ENCODE data around the gene CCNY. TPM values are rescaled to one million over a fixed set of nuclear protein-coding genes. Genes with fewer than 3 reads are reported as not detected.

Gene CCNY
- polyA plus RNA-seq, 1 experiment = 39.0 TPM

DNA sequence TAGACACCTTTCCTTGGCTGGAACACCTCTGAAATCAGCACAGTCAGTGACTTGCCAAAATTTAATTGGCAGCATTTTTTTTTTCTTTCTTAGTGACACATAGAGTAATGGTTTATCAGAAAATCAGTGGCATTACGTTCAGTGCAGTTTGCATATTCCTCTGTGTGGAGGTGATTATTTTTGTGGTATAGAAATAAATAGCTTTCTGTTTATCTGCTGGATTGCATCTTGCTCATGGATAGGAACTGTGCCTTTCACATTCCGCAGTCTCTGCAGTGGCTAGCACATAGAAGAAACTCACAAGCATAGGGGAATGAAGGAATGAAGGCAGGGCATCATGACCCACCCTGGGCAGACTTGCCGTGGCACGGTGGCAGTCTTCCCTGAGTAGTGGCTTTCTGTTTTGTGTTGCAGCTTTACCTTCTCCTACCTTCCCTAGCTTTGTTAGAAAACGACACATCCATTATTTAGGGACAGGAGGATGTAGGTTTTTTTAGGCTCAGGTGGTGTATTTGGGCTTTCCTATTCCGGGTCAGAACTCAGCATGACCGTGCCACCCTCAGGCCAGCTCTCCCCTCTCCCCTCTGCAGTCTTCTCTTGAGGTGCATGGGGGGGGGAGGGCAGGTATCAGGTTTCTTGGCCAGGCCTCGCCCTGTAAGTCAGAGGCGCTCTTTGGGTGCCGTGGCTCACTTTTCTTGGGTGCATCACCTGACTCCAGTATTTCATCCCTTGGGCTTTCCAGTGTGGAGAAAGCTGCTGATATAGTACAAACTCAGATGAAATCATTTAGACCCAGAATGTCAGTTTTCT is 156.3 kb downstream of the CCNY start:
- CTCF ChIA-PET = no interaction called here
- no peaks in the 10 kb centered on the region for H3K27me3 ChIP-seq (ENCODE audit: control insufficient read depth, insufficient read depth, low read length)
- TF ChIP-seq, protein P1, sequence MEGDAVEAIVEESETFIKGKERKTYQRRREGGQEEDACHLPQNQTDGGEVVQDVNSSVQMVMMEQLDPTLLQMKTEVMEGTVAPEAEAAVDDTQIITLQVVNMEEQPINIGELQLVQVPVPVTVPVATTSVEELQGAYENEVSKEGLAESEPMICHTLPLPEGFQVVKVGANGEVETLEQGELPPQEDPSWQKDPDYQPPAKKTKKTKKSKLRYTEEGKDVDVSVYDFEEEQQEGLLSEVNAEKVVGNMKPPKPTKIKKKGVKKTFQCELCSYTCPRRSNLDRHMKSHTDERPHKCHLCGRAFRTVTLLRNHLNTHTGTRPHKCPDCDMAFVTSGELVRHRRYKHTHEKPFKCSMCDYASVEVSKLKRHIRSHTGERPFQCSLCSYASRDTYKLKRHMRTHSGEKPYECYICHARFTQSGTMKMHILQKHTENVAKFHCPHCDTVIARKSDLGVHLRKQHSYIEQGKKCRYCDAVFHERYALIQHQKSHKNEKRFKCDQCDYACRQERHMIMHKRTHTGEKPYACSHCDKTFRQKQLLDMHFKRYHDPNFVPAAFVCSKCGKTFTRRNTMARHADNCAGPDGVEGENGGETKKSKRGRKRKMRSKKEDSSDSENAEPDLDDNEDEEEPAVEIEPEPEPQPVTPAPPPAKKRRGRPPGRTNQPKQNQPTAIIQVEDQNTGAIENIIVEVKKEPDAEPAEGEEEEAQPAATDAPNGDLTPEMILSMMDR (IDR thresholded peaks at IDR 0.05; ENCODE audit: insufficient read depth, low read depth, low read length) = no peak
- POLR2A ChIA-PET = no interaction called here
- no peaks in the 10 kb centered on the region for H3K36me3 ChIP-seq (ENCODE audit: control insufficient read depth, insufficient read depth, low read length)
- no peak overlapping the region for H3K4me3 ChIP-seq (ENCODE audit: low read depth, low read length)
- no peak for DNase-seq (ENCODE audit: low read depth)

DNA sequence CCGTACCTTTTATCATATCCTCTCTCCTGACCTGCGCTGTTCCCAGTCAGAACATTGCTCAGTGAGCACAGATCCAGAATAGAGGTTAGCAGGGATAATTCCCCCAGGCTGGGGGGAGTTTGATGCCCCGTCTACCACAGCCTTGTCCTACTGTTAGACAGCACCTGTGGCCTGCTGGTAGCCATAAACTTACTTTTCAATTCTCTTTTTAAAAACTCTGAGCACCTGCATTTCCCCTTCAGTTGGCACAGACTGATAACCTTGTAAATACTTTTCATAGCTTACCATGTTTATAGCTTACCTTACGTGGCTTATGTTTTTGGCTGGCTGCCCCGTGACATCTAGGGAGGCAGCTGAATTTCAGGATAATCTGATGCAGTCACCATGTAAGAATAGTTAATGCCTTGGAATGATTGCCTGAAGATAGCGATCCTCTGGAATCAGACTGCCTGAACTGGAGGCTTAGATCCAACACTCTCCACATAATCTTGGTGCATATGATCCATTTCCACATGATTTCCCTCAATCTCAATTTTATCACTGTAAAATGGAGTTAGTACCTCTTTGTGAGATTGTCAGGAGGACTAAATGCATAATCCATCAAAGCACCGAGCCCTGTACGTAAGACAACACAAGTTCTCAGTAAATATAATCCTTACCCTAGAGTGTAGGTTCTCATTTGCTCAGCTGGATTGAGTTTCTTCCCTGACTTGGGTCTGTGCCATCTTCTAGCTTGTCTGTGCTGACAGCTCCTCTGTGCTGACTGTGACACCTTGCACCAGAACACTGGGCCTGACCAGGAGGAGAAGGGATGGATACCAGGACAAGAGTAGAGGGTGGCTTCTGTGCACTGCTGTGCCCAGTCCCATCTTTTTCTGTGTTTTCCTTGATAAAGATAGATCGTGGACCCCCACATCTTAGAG is 157.1 kb downstream of the CCNY start:
- ChIA-PET POLR2A (no interaction called here), CTCF (interaction anchor here (0.7 kb wide), 1 partner anchor 17 kb away, joined by 3 read pairs; no protein-coding TSS in a partner anchor)
- Histone ChIP-seq H3K36me3 (ENCODE audit: control insufficient read depth, insufficient read depth, low read length) (no peaks in the 10 kb centered on the region), H3K4me3 (ENCODE audit: low read depth, low read length) (no peak overlapping the region), H3K27me3 (ENCODE audit: control insufficient read depth, insufficient read depth, low read length) (no peaks in the 10 kb centered on the region)
- DNase-seq (ENCODE audit: low read depth) = no peak
- TF ChIP-seq, protein P1 (IDR thresholded peaks at IDR 0.05; ENCODE audit: insufficient read depth, low read depth, low read length) = no peak

DNA sequence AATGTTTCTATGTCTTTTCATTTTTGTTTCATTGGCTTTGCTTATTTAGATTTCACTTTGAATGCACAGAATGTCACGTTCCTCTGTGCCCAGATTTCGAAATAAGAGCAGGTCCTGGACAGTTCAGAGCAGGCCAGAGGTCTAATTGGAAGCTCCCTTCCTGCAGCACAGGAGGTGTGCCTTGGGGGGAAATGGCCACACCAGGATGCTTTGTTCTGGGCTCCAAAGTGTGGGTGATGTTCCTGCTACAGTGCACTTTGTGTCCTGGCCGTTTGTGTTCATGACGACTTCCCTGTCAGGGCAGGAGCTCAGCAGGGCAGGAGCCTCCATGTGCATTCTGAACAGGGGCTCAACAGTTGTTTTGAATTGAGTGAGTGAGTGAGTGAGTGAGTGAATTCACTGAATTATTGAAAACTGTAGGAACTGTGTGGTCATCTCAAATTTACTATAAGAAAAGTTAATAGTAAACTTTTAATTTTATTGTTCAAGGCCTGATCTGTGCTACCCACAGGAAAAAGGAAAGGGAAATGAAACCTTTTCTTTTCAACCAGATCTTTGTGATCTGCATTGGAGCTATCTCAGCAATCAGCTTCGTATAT is 159.3 kb downstream of the CCNY start:
- Histone ChIP-seq H3K27me3 (ENCODE audit: control insufficient read depth, insufficient read depth, low read length) (no peaks in the 10 kb centered on the region), H3K36me3 (ENCODE audit: control insufficient read depth, insufficient read depth, low read length) (no peaks in the 10 kb centered on the region), H3K4me3 (ENCODE audit: low read depth, low read length) (no peak overlapping the region)
- ChIA-PET CTCF (interaction anchor here (0.6 to 1.1 kb wide), 2 partner anchors 67 to 178 kb away, joined by 3 read pairs; no protein-coding TSS in a partner anchor), POLR2A (interaction anchor here (0.5 kb wide), 1 partner anchor 9 kb away, joined by 5 read pairs; no protein-coding TSS in a partner anchor)
- no peak for DNase-seq (ENCODE audit: low read depth)
- TF ChIP-seq, protein P1 (IDR thresholded peaks at IDR 0.05; ENCODE audit: insufficient read depth, low read depth, low read length) = no peak

DNA sequence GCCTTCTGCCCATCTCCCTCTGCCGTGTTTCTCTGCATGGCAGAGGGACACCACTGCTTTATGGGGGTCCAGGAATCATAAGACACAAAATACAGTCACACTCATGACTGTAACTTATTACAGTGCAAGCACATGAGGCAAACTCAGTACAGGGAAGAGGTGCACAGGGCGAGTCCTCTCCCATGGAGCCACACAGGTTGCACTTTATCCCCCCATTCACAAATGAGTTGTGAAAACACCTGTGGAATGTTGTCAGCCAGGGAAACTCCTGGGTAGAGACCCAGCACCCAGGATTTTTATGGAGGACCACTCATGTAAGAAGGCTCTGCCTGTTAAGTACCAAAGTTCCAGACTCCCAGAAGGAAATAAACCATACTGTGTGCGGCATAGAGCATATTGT is 161.6 kb downstream of the CCNY start:
- Histone ChIP-seq H3K4me3 (ENCODE audit: low read depth, low read length) (no peak overlapping the region), H3K36me3 (ENCODE audit: control insufficient read depth, insufficient read depth, low read length) (peaks cover 1% of the 10 kb centered on the region; the same call in 1 of the 2 replicates), H3K27me3 (ENCODE audit: control insufficient read depth, insufficient read depth, low read length) (no peaks in the 10 kb centered on the region)
- no peak for DNase-seq (ENCODE audit: low read depth)
- ChIA-PET CTCF (no interaction called here), POLR2A (no interaction called here)
- TF ChIP-seq, protein P1 (IDR thresholded peaks at IDR 0.05; ENCODE audit: insufficient read depth, low read depth, low read length) = no peak

Data from BJ (cell line).